ENCODE data around the gene POU6F2.

Gene POU6F2

DNA sequence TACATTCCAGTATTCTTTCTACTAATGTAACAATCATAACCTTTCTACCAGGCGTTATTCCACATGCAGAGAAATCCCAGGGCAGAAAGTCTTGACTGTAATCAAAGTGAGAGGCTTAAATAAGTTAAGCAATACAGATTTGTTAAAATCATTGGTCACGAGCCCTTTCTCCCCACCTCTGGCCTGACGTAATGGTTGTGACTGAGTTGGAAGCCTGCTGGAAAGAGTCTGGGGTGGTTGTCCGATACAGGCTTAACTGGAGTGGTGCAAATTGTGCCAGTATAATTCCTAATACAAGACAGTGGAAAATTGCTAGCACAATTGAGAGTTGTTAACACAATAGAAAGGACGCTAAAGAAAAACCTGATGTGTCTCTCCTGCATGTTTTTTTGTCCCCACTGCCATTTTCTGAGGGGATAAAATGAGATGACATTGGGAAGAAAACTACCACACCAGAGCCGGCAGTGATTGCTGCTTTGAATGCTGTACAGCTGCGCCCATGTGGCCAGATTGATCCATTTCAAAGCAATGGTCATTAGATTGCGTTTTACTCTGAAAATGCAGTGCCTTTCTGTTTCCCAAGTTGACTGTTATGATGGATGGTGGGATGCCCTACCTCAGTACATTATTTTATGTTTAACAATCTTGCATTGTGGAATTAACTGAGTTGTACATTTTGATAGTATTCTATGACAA is 190.8 kb downstream of the POU6F2 start:
- H3K27ac ChIP-seq, result no peak overlapping the region
- TF ChIP-seq, protein P1, sequence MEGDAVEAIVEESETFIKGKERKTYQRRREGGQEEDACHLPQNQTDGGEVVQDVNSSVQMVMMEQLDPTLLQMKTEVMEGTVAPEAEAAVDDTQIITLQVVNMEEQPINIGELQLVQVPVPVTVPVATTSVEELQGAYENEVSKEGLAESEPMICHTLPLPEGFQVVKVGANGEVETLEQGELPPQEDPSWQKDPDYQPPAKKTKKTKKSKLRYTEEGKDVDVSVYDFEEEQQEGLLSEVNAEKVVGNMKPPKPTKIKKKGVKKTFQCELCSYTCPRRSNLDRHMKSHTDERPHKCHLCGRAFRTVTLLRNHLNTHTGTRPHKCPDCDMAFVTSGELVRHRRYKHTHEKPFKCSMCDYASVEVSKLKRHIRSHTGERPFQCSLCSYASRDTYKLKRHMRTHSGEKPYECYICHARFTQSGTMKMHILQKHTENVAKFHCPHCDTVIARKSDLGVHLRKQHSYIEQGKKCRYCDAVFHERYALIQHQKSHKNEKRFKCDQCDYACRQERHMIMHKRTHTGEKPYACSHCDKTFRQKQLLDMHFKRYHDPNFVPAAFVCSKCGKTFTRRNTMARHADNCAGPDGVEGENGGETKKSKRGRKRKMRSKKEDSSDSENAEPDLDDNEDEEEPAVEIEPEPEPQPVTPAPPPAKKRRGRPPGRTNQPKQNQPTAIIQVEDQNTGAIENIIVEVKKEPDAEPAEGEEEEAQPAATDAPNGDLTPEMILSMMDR (IDR thresholded peaks at IDR 0.05), result no peak
- DNase-seq (ENCODE audit: low spot score), result no peak

DNA sequence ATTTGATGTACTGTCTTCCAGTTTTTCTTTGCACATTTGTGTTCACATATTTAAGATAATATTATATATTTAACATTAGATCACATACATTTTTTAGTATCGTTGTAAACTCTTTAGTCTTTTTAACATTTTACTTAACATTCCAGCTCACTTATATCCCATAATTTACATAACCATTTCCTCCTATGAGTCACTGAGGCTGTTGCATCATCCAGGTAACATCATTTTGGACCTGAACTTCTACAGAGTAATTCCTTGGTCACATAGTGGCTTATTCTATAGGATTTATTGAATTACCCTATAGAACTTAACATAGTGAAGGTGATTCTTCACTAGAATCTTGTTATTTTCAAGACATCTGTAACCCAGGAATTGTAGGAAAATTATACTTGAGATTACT is 194.4 kb downstream of the POU6F2 start:
- DNase-seq (ENCODE audit: low spot score), result no peak
- no peak overlapping the region for H3K27ac ChIP-seq
- TF ChIP-seq, protein P1 (IDR thresholded peaks at IDR 0.05), result no peak
- no peak overlapping the region for H3K4me3 ChIP-seq

More for the DNA sequence above, 190.8 kb downstream of the POU6F2 start:
- no peak overlapping the region for H3K4me3 ChIP-seq

- H3K27ac ChIP-seq, result no peak overlapping the region
- no peak for DNase-seq (ENCODE audit: low spot score)
- TF ChIP-seq, protein P1 (IDR thresholded peaks at IDR 0.05), result no peak
- H3K4me3 ChIP-seq, result no peak overlapping the region
Observed at GRCh38 chr7:39181398-39181797, 203.7 kb downstream of the POU6F2 start.

- no peak for DNase-seq (ENCODE audit: low spot score)
Observed at GRCh38 chr7:39183796-39184195, 206.1 kb downstream of the POU6F2 start.

GRCh38 chr7:39184391-39184790 is 206.7 kb downstream of the POU6F2 start:
- DNase-seq (ENCODE audit: low spot score), result no peak
- H3K27ac ChIP-seq, result no peak overlapping the region
- H3K4me3 ChIP-seq, result no peak overlapping the region
- TF ChIP-seq, protein P1 (IDR thresholded peaks at IDR 0.05), result no peak

More at GRCh38 chr7:39183796-39184195, 206.1 kb downstream of the POU6F2 start:
- TF ChIP-seq, protein P1 (IDR thresholded peaks at IDR 0.05), result no peak
- H3K27ac ChIP-seq, result no peak overlapping the region
- H3K4me3 ChIP-seq, result no peak overlapping the region

DNA sequence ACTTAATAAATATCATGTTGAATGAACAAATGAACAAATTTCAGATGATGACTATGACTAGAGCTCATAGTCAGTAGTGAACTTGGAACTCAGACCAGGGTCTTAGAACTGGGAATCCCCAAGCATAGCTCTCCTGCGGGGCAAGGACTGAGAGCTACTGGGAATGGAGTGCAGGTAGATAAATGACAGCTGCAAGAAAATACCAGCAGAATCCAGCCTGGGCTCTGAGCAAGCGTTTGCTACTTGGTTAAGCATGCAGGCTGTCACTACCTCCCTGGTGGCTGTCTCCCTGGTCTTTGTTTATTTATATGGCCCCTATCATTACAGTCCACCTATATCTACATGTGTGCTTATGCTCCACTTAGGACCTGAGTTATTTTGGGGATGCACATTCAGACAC is 208.4 kb downstream of the POU6F2 start:
- Histone ChIP-seq H3K4me3 (no peak overlapping the region), H3K27ac (no peak overlapping the region)
- TF ChIP-seq, protein P1 (IDR thresholded peaks at IDR 0.05), result no peak
- no peak for DNase-seq (ENCODE audit: low spot score)

- no peak overlapping the region for H3K4me3 ChIP-seq
- H3K27ac ChIP-seq, result no peak overlapping the region
- DNase-seq (ENCODE audit: low spot score), result no peak
- TF ChIP-seq, protein P1 (IDR thresholded peaks at IDR 0.05), result no peak
Observed at GRCh38 chr7:39186671-39187070, 209.0 kb downstream of the POU6F2 start.

Measured in coronary artery (tissue), 2 donors.